OCI-LY1 (cell line): Measurements from ENCODE around the gene PCDHGA5.

Experiments used
- H2AFZ ChIP-seq: fragments of 200-600 bp; sonication (generic), shearing (Covaris generic); 2 replicates; pipeline ENCODE4 v1.6.0; 2014; ENCODE audit warnings: antibody characterized with exemption, mild to moderate bottlenecking, low read length
- H3F3A ChIP-seq: fragments of 200-600 bp; sonication (generic), shearing (Covaris generic); 2 replicates; pipeline ENCODE4 v1.6.0; 2014; ENCODE audit warnings: mild to moderate bottlenecking, antibody characterized with exemption, low read length, moderate library complexity; ENCODE audit not compliant: insufficient read depth
- H3K27ac ChIP-seq: fragments of 200-600 bp; sonication (generic); 2 replicates; pipeline ENCODE4 v1.5.1; 2014; ENCODE audit warnings: low read length, mixed run types, mild to moderate bottlenecking, low read depth; ENCODE audit not compliant: poor library complexity, severe bottlenecking
- H3K27me3 ChIP-seq: fragments of 200-600 bp; sonication (generic); 2 replicates; pipeline ENCODE4 v1.6.0; 2014; ENCODE audit warnings: antibody characterized with exemption, mild to moderate bottlenecking, low read length, moderate library complexity; ENCODE audit not compliant: insufficient read depth
- H3K36me3 ChIP-seq: fragments of 200-600 bp; sonication (generic); 2 replicates; pipeline ENCODE4 v1.6.1; 2014; ENCODE audit warnings: mild to moderate bottlenecking, antibody characterized with exemption, low read length, moderate library complexity, mixed read lengths; ENCODE audit not compliant: insufficient read depth
- H3K4me1 ChIP-seq: fragments of 200-600 bp; sonication (generic); 2 replicates; pipeline ENCODE4 v1.5.1; 2014; ENCODE audit warnings: mild to moderate bottlenecking, low read length, moderate library complexity; ENCODE audit not compliant: insufficient read depth, severe bottlenecking
- H3K4me2 ChIP-seq: fragments of 200-600 bp; sonication (generic), shearing (Covaris generic); 2 replicates; pipeline ENCODE4 v1.6.1; 2014; ENCODE audit warnings: low read length
- H3K4me3 ChIP-seq: fragments of 200-600 bp; sonication (generic); 2 replicates; pipeline ENCODE4 v1.5.1; 2014; ENCODE audit warnings: low read length, low read depth, mild to moderate bottlenecking, mixed read lengths; ENCODE audit not compliant: poor library complexity, severe bottlenecking
- H3K79me2 ChIP-seq: fragments of 200-600 bp; shearing (Covaris generic); 2 replicates; pipeline ENCODE4 v1.6.1; 2016; ENCODE audit warnings: mixed run types, low read length, mixed read lengths; ENCODE audit not compliant: insufficient read depth
- H3K9ac ChIP-seq: fragments of 200-600 bp; sonication (generic), shearing (Covaris generic); 2 replicates; pipeline ENCODE4 v1.6.1; 2014; ENCODE audit warnings: mild to moderate bottlenecking, low read length, mixed read lengths
- H3K9me2 ChIP-seq: fragments of 200-600 bp; sonication (generic), shearing (Covaris generic); 2 replicates; pipeline ENCODE4 v1.6.1; 2014; ENCODE audit warnings: low read depth, mild to moderate bottlenecking, low read length, mixed read lengths
- H3K9me3 ChIP-seq: fragments of 200-600 bp; shearing (Covaris generic); 2 replicates; pipeline ENCODE4 v1.6.1; 2014; ENCODE audit warnings: low read length, mixed read lengths
- H4K20me1 ChIP-seq: fragments of 200-600 bp; sonication (generic), shearing (Covaris generic); 2 replicates; pipeline ENCODE4 v1.6.0; 2016; ENCODE audit warnings: mild to moderate bottlenecking, low read length; ENCODE audit not compliant: insufficient read depth
- EZH2 ChIP-seq: fragments of 200-600 bp; sonication (generic), shearing (Covaris generic); IDR thresholded peaks from 2 replicates; pipeline ENCODE4 v1.8.0; 2017; ENCODE audit warnings: borderline replicate concordance, mixed run types, mild to moderate bottlenecking, antibody characterized with exemption, low read length, moderate library complexity, mixed read lengths
- TF ChIP-seq, protein P1 (sequence below): fragments of 200-600 bp; sonication (generic), shearing (Covaris generic); IDR thresholded peaks from 2 replicates; pipeline ENCODE4 v1.5.1; 2017; ENCODE audit warnings: mild to moderate bottlenecking, antibody characterized with exemption, low read length, moderate library complexity, mixed read lengths

The PCDHGA5 gene

DNA sequence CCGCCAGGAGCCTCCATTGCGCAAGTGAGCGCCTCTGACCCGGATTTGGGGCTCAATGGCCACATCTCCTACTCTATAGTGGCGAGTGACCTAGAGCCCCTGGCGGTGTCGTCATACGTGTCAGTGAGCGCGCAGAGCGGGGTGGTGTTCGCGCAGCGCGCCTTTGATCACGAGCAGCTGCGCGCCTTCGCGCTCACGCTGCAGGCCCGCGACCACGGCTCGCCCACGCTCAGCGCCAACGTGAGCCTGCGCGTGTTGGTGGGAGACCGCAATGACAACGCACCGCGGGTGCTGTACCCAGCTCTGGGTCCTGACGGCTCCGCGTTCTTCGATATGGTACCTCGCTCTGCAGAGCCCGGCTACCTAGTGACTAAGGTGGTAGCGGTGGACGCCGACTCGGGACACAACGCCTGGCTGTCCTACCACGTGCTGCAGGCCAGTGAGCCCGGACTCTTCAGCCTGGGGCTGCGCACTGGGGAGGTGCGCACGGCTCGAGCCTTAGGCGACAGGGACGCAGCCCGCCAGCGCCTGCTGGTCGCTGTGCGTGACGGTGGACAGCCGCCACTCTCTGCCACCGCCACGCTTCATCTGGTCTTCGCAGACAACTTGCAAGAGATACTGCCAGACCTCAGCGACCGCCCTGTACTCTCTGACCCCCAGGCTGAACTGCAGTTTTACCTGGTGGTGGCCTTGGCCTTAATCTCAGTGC, 45.8 kb downstream of the PCDHGA5 start:
- Histone ChIP-seq H3K4me2 (no peak overlapping the region), H3K27me3 (no peaks in the 10 kb centered on the region), H3K27ac (no peak overlapping the region), H2AFZ (no peak overlapping the region), H3K4me1 (peaks cover 6% of the 10 kb centered on the region), H3K9ac (no peak overlapping the region), H3K9me2 (no peaks in the 10 kb centered on the region), H4K20me1 (no peaks in the 10 kb centered on the region), H3K9me3 (0 out of 2 replicates have a peak, but pooled peaks cover 3% of the 10 kb centered on the region), H3K36me3 (no peaks in the 10 kb centered on the region), H3K79me2 (no peaks in the 10 kb centered on the region), H3K4me3 (no peak overlapping the region), H3F3A (no peaks in the 10 kb centered on the region)
- TF ChIP-seq EZH2, result no peak
- TF ChIP-seq, protein P1, sequence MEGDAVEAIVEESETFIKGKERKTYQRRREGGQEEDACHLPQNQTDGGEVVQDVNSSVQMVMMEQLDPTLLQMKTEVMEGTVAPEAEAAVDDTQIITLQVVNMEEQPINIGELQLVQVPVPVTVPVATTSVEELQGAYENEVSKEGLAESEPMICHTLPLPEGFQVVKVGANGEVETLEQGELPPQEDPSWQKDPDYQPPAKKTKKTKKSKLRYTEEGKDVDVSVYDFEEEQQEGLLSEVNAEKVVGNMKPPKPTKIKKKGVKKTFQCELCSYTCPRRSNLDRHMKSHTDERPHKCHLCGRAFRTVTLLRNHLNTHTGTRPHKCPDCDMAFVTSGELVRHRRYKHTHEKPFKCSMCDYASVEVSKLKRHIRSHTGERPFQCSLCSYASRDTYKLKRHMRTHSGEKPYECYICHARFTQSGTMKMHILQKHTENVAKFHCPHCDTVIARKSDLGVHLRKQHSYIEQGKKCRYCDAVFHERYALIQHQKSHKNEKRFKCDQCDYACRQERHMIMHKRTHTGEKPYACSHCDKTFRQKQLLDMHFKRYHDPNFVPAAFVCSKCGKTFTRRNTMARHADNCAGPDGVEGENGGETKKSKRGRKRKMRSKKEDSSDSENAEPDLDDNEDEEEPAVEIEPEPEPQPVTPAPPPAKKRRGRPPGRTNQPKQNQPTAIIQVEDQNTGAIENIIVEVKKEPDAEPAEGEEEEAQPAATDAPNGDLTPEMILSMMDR, result no peak

DNA sequence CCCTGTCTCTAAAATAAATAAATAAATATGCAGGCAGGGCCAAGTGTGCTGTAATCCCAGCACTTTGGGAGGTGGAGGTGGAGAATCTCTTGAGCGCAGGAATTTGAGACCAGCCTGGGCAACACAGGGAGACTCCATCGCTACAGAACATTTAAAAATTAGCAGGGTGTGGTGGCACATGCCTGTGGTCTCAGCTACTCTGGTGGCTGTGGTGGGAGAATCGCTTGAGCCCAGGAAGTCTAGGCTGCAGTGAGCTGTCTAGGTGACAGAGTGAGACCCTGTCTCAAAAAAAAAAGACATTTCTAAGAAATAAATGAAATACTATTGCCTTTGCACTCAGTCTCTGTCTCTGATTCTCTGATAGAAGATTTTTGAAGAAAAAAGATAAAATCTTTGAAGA, 47.6 kb downstream of the PCDHGA5 start:
- Histone ChIP-seq H3K79me2 (no peaks in the 10 kb centered on the region), H3K27ac (no peak overlapping the region), H3K36me3 (no peaks in the 10 kb centered on the region), H3K27me3 (no peaks in the 10 kb centered on the region), H3F3A (no peaks in the 10 kb centered on the region), H3K4me2 (no peak overlapping the region), H3K9me3 (0 out of 2 replicates have a peak, but pooled peaks cover 4% of the 10 kb centered on the region), H4K20me1 (no peaks in the 10 kb centered on the region), H3K9ac (no peak overlapping the region), H3K4me1 (peaks cover 6% of the 10 kb centered on the region), H3K9me2 (no peaks in the 10 kb centered on the region), H2AFZ (no peak overlapping the region), H3K4me3 (no peak overlapping the region)
- no peak for TF ChIP-seq EZH2
- TF ChIP-seq, protein P1, result no peak

DNA sequence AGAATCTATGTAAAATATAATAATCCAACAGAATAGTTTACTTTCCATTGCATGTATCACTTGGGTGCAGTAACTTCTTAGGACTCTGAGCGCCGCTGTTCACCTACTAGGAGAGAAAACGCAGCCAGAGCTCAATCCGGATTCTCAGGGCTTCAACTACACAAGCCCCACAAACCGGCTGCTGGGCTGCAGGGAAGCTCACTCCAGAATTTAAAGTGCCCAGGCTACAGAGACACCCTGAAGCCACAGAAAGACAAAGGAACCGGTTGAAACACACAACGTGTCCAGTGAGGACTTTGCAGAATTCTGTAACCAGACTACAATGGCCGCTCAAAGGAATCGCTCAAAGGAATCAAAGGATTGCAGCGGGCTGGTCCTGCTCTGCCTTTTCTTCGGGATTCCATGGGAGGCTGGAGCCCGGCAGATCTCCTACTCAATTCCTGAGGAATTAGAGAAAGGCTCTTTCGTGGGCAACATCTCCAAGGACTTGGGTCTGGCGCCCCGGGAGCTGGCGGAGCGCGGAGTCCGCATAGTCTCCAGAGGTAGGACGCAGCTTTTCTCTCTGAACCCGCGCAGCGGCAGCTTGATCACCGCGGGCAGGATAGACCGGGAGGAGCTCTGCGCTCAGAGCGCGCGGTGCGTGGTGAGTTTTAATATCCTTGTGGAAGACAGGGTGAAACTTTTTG, 49.0 kb downstream of the PCDHGA5 start, which contains the start of gene PCDHGA10:
PCDHGA10 (plus strand) TSS at position 134 of the 686 bp plus-strand sequence; CDS start at position 323, 189 bp downstream.
- H3K4me3 ChIP-seq, result peak within 1 kb of the TSS; percentile 78
- H3K9me3 ChIP-seq, result 0 out of 2 replicates have a peak, but pooled peaks cover 5% of the 10 kb centered on the region
- peak within 1 kb of the TSS; percentile 92 for H2AFZ ChIP-seq
- no peaks in the 10 kb centered on the region for H3K9me2 ChIP-seq
- TF ChIP-seq, protein P1, result peak; percentile 89
- TF ChIP-seq EZH2, result no peak
- no peaks in the 10 kb centered on the region for H3F3A ChIP-seq
- H3K4me1 ChIP-seq, result peaks cover 6% of the 10 kb centered on the region
- H3K4me2 ChIP-seq, result peak within 1 kb of the TSS; percentile 96
- no peaks in the 10 kb centered on the region for H4K20me1 ChIP-seq
- peak within 1 kb of the TSS; percentile 79 for H3K9ac ChIP-seq
- H3K79me2 ChIP-seq, result no peaks in the 10 kb centered on the region
- no peaks in the 10 kb centered on the region for H3K27me3 ChIP-seq
- H3K27ac ChIP-seq, result no peak within 1 kb of the TSS
- H3K36me3 ChIP-seq, result no peaks in the 10 kb centered on the region
